ENCODE data around the gene CCR5AS.
"Not testable (repeated sequence)": the region's sequence is repeated elsewhere in the genome, so short reads cannot be mapped to it uniquely, and the experiment has no call there.

CCR5AS gene

GRCh38 chr3:46429250-46429649 is 22.4 kb upstream of the CCR5AS start:
- DNase-seq (ENCODE audit: low read depth in 3 of 3), result no peak

- DNase-seq (ENCODE audit: low read depth in 3 of 3), result no peak
Observed at GRCh38 chr3:46427916-46428833, 21.3 kb upstream of the CCR5AS start.

- not testable (repeated sequence) for DNase-seq (ENCODE audit: low read depth in 3 of 3)
Observed at GRCh38 chr3:46427404-46427803, 20.5 kb upstream of the CCR5AS start.

- DNase-seq (ENCODE audit: low read depth in 3 of 3), result not testable (repeated sequence)
Observed at GRCh38 chr3:46426476-46426875, 19.6 kb upstream of the CCR5AS start.

DNA sequence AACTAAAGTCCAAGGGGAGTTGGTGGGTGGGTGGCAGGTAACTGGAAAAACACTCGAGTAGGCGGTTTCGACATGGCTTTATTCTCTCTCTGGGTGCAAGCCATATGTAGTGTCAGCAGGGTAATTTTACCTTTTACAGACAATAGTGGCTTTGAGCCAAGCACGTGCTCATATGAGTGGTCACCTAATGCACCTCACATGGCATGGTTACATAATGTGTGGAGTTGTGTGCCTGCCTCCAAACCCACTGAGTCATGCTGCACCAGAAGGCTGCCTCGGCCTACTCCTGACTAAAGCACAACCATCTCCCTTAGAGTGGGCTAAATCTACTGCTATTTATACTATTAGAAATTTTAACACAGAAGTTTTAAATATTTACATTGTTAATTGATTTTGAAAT is 16.7 kb upstream of the CCR5AS start:
- DNase-seq (ENCODE audit: low read depth in 3 of 3), result no peak

DNA sequence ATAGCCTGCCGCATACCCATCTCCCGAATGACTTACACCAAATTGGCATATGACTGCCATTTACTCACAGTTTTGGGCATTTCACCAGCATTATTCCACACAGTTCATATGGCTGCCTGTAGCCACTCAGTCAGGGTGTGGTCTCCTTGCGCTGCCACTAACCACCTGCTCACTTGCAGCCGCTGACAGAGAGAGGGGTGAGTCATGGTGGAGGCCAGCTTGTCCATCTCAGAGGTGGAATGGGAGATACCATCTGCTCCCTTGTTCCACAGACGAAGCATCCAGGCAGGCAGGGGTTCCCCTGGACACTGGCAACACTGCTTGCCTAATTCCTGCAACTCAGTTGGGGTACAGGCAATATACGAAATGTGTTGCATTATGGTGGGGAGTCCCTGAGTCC is 15.8 kb upstream of the CCR5AS start:
- DNase-seq (ENCODE audit: low read depth in 3 of 3), result no peak

DNA sequence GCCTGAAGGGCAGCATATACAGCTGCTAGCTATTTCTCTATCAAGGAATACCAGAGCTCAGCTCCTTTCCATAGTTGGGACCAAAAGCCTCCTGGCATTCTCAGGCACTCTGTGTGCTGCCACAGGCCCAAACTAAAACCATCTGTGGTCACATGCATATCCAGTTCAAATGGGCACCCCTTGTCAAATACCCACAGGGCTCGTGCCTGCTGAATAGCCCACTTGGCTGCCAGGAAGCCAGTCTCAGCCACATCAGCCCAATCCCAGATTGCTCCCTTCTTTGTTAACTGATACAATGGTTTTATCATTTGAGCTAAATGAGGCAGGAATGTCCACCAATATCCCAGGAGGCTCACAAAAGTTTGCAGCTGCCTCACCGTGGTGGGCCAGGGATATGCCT is 14.1 kb upstream of the CCR5AS start:
- DNase-seq (ENCODE audit: low read depth in 3 of 3), result no peak

- no peak for DNase-seq (ENCODE audit: low read depth in 3 of 3)
Observed at GRCh38 chr3:46419816-46420215, 12.9 kb upstream of the CCR5AS start.

- no peak for DNase-seq (ENCODE audit: low read depth in 3 of 3)
Observed at GRCh38 chr3:46417841-46418611, 11.2 kb upstream of the CCR5AS start.

- no peak for DNase-seq (ENCODE audit: low read depth in 3 of 3)
Observed at GRCh38 chr3:46416811-46417510, 10.1 kb upstream of the CCR5AS start.

- DNase-seq (ENCODE audit: low read depth in 3 of 3), result no peak
Observed at GRCh38 chr3:46416125-46416810, 9.4 kb upstream of the CCR5AS start.

DNA sequence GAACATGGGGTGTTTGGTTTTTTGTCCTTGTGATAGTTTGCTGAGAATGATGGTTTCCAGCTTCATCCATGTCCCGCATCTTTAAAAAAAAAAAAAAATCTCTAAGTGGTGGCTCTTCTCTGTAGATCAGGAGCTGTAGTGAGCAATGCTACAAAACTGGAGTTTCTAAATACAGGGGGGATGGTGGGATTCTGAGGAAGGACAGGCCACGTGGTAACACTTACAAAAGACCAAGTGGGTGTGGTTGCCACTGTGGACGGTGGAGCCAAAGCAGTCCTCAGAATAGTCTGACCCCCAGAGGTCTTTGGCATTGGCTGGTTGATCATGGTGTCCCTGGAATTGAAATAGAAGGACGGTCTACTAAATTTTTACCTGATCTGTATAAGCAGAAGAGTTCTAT is 7.9 kb upstream of the CCR5AS start:
- no peak for DNase-seq (ENCODE audit: low read depth in 3 of 3)

DNA sequence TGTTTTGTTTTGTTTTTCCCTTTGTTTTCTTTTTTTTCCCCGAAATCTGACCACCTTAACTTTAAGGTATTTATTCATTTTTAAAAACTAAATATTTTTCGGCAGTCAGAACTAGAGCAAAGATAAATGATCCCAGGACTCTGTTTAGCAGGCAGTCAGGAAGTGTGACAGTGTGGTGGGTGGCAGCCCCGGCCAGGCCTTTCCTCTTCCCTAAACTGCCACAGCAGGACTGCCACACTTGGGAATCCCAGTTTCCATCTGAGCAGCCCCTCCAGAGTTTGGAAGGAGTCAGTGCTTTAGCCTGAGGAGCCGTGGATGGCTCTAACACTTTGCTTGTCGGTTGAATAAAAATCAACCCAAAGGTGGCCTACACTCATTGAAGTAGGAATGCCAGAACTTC is 7.1 kb upstream of the CCR5AS start:
- DNase-seq (ENCODE audit: low read depth in 3 of 3), result no peak

DNA sequence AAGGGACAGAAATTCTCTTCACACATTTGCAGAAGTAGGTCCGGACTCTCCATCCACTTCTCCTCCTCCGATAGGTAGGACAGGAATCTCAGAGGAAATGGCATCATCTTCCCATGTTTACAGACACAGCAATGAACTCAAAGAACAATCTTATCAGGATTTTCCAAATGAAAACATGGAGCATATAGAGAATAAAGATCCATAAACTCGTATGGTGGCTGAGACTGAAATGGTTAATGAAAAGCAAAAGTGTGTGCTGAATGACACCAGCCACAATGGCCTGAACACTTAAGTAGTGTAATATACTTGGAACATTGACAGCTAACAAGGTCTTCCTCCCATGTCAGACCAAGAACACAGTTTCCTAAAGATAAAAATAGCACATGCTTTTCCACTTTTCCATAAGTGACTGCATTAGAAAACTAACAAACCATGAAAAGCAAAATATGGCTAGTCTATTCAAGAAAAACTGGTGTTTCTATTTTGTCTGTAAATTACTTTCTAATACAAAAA is 6.0 kb upstream of the CCR5AS start:
- DNase-seq (ENCODE audit: low read depth in 3 of 3), result no peak

GRCh38 chr3:46411271-46411670 is 4.4 kb upstream of the CCR5AS start:
- no peak for DNase-seq (ENCODE audit: low read depth in 3 of 3)

- no peak for DNase-seq (ENCODE audit: low read depth in 3 of 3)
Observed at GRCh38 chr3:46410669-46411068, 3.8 kb upstream of the CCR5AS start.

DNA sequence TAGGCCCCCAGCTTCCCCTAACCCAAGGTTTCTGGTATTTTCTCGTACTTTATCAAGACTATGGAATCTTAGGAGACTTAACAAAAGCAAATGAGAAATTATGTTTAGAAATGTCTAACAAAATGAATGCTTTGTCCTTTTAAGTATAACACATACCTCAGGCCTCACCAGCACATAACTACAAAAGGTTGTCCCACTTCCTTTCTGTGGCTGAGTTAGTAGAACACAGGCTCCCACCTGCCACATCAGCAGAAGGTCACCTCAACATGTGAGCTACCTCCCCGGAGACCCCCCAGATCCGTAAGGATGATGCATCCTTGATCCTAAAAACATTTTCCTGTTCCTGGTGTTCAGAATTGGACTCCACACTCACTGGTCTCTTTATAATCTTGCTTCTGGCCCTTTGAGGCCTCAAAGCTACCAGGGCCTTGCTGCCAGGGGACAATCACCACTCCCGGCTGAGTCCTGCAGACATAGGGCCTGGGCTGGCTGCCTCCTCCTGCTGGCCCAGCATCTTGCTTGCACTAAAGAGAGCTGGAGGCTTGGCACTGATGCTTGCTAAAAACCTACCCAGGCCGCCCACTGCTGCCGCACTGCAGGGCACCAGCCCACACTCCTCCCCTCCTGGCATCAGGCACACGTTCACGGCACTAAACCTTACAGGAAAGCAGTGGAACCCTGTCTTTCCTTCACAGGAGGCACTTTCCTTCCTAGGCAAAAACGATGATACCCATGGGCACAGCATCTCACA is 3.0 kb upstream of the CCR5AS start:
- DNase-seq (ENCODE audit: low read depth in 3 of 3), result no peak

- no peak for DNase-seq (ENCODE audit: low read depth in 3 of 3)
Observed at GRCh38 chr3:46408853-46409252, 2.0 kb upstream of the CCR5AS start.

DNA sequence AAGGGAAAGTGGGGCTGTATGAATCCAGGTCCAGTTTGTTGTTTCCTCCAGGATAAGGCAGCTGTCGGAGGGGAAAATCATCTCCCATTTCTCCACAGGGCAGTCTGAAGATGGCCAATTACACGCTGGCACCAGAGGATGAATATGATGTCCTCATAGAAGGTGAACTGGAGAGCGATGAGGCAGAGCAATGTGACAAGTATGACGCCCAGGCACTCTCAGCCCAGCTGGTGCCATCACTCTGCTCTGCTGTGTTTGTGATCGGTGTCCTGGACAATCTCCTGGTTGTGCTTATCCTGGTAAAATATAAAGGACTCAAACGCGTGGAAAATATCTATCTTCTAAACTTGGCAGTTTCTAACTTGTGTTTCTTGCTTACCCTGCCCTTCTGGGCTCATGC is 1.1 kb upstream of the CCR5AS start:
- no peak for DNase-seq (ENCODE audit: low read depth in 3 of 3)

DNA sequence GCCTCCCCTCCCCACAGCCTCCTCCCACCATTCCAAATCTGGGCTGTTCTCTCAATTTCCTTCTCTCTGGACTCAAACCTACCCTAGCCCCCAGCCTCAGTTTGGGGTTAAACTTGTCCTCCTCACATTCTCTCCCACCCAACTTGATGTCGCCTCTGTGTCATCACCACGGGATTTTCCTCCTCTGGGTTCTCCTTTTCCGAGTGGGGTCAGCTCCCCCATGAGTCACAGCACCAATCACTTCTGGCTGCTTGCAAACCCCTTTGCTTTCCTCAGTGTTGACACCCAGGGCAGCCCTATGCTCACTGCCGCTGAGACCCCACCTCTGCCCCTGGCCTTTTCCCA is 451 bp downstream of the CCR5AS start:
- no peak for DNase-seq (ENCODE audit: low read depth in 3 of 3)
